DOHH2 (cell line): ENCODE measurements around the gene XRCC4.
"Not testable (repeated sequence)": the region's sequence is repeated elsewhere in the genome, so short reads cannot be mapped to it uniquely, and the experiment has no call there.

Experiments used
- H3F3A ChIP-seq: fragments of 200-600 bp; sonication (generic), shearing (Covaris generic); 2 replicates; pipeline ENCODE4 v1.6.0; 2016; ENCODE audit warnings: antibody characterized with exemption, mild to moderate bottlenecking; ENCODE audit not compliant: control insufficient read depth, insufficient read depth
- H3K27ac ChIP-seq: fragments of 200-600 bp; sonication (generic); 2 replicates; pipeline ENCODE4 v1.5.1; 2014; ENCODE audit warnings: low read depth, mild to moderate bottlenecking, low read length, moderate library complexity
- H3K27me3 ChIP-seq: fragments of 200-600 bp; sonication (generic); 2 replicates; pipeline ENCODE4 v1.6.1; 2014; ENCODE audit warnings: mild to moderate bottlenecking, low read length, mixed read lengths; ENCODE audit not compliant: control insufficient read depth
- H3K36me3 ChIP-seq: fragments of 200-600 bp; sonication (generic); 2 replicates; pipeline ENCODE4 v1.6.1; 2014; ENCODE audit warnings: mild to moderate bottlenecking, low read length, moderate library complexity, mixed read lengths; ENCODE audit not compliant: control insufficient read depth
- H3K4me1 ChIP-seq: fragments of 200-600 bp; sonication (generic); 2 replicates; pipeline ENCODE4 v1.6.1; 2014; ENCODE audit warnings: mild to moderate bottlenecking, low read length, mixed read lengths; ENCODE audit not compliant: control insufficient read depth
- H3K4me2 ChIP-seq: fragments of 200-600 bp; sonication (generic); 2 replicates; pipeline ENCODE4 v1.6.0; 2014; ENCODE audit warnings: mild to moderate bottlenecking, low read length, moderate library complexity
- H3K4me3 ChIP-seq: fragments of 200-600 bp; sonication (generic); 2 replicates; pipeline ENCODE4 v1.5.1; 2014; ENCODE audit warnings: mild to moderate bottlenecking, low read length, mixed read lengths
- H3K79me2 ChIP-seq: fragments of 200-600 bp; sonication (generic); 2 replicates; pipeline ENCODE4 v1.6.1; 2014; ENCODE audit warnings: mild to moderate bottlenecking, low read length, mixed read lengths; ENCODE audit not compliant: control insufficient read depth
- H3K9me2 ChIP-seq: fragments of 200-600 bp; sonication (generic); replicated peaks from 2 replicates; pipeline ENCODE4 v1.6.1; 2014; ENCODE audit warnings: mild to moderate bottlenecking, low read length, mixed read lengths; ENCODE audit not compliant: control insufficient read depth
- H3K9me3 ChIP-seq: fragments of 200-600 bp; sonication (generic); 2 replicates; pipeline ENCODE4 v1.6.1; 2014; ENCODE audit warnings: antibody characterized with exemption, low read length, mixed read lengths; ENCODE audit not compliant: control insufficient read depth, insufficient read depth
- H4K20me1 ChIP-seq: fragments of 200-600 bp; sonication (generic); 2 replicates; pipeline ENCODE4 v1.6.0; 2014; ENCODE audit warnings: low read depth, mild to moderate bottlenecking, antibody characterized with exemption, low read length, moderate library complexity; ENCODE audit not compliant: control insufficient read depth, insufficient read depth
- EZH2phosphoT487 ChIP-seq: fragments of 200-600 bp; sonication (generic); IDR thresholded peaks from 2 replicates; pipeline ENCODE4 v1.6.1; 2017; ENCODE audit warnings: borderline replicate concordance, mild to moderate bottlenecking, antibody characterized with exemption, low read length, moderate library complexity, mixed read lengths
- TF ChIP-seq, protein P1 (sequence below): fragments of 200-600 bp; sonication (generic); IDR thresholded peaks from one replicate; pipeline ENCODE4 v1.5.1; 2014; ENCODE audit warnings: antibody characterized with exemption, mild to moderate bottlenecking, low read depth, low read length; ENCODE audit not compliant: poor library complexity, severe bottlenecking

The XRCC4 gene

DNA sequence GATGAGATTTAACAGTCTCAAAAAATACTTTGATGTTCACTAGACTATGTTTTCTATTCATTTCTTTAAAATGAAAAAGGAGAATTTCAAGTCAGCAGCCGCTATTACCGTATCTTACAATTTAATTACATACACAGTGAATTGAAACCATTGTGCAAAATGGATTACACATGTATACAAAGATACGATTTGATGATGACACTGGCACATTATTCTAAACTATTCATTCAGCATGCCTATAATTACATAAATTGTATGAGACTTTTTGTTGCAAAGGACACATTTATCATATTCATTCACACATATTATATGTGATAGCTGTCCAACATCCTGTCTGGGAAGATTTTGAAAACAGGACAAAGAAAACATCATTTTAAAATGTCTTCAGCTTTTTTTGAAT is 275.9 kb downstream of the XRCC4 start:
- H3K27me3 ChIP-seq: no peaks in the 10 kb centered on the region
- no peaks in the 10 kb centered on the region for H3F3A ChIP-seq
- H3K4me1 ChIP-seq: no peaks in the 10 kb centered on the region
- H3K4me2 ChIP-seq: no peak overlapping the region
- H3K9me3 ChIP-seq: peaks cover 3% of the 10 kb centered on the region; the same call in 1 of the 2 replicates
- H3K79me2 ChIP-seq: no peaks in the 10 kb centered on the region
- TF ChIP-seq, protein P1, sequence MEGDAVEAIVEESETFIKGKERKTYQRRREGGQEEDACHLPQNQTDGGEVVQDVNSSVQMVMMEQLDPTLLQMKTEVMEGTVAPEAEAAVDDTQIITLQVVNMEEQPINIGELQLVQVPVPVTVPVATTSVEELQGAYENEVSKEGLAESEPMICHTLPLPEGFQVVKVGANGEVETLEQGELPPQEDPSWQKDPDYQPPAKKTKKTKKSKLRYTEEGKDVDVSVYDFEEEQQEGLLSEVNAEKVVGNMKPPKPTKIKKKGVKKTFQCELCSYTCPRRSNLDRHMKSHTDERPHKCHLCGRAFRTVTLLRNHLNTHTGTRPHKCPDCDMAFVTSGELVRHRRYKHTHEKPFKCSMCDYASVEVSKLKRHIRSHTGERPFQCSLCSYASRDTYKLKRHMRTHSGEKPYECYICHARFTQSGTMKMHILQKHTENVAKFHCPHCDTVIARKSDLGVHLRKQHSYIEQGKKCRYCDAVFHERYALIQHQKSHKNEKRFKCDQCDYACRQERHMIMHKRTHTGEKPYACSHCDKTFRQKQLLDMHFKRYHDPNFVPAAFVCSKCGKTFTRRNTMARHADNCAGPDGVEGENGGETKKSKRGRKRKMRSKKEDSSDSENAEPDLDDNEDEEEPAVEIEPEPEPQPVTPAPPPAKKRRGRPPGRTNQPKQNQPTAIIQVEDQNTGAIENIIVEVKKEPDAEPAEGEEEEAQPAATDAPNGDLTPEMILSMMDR: no peak
- no peak for TF ChIP-seq EZH2phosphoT487
- no peak overlapping the region for H3K4me3 ChIP-seq
- no peaks in the 10 kb centered on the region for H4K20me1 ChIP-seq
- no peaks in the 10 kb centered on the region for H3K9me2 ChIP-seq
- H3K27ac ChIP-seq: no peak overlapping the region
- no peaks in the 10 kb centered on the region for H3K36me3 ChIP-seq

DNA sequence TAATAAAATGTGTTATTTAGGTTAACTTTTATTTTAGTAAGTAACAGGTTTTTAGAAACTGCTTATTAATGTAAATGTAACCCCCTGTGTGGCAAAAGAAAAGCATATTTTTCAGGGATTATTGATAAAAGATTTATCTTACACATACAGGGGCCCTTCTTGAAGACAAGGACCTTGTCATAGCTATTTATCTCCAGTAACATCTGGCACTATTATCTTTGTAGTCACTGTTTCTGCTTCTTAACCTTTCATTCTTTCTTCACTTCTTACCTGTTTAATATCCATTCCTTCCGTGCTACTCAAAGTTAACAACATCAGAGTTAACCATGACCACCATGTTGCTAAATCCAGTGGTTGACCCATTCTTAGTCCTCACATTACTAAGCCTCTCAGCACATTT is 276.4 kb downstream of the XRCC4 start:
- H3K4me3 ChIP-seq: no peak overlapping the region
- no peaks in the 10 kb centered on the region for H3K9me2 ChIP-seq
- no peaks in the 10 kb centered on the region for H3K27me3 ChIP-seq
- no peaks in the 10 kb centered on the region for H3K4me1 ChIP-seq
- TF ChIP-seq, protein P1: no peak
- TF ChIP-seq EZH2phosphoT487: no peak
- H3K4me2 ChIP-seq: no peak overlapping the region
- no peaks in the 10 kb centered on the region for H3K36me3 ChIP-seq
- no peak overlapping the region for H3K27ac ChIP-seq
- no peaks in the 10 kb centered on the region for H4K20me1 ChIP-seq
- H3F3A ChIP-seq: no peaks in the 10 kb centered on the region
- H3K79me2 ChIP-seq: no peaks in the 10 kb centered on the region
- H3K9me3 ChIP-seq: no peaks in the 10 kb centered on the region; the same call in 1 of the 2 replicates

DNA sequence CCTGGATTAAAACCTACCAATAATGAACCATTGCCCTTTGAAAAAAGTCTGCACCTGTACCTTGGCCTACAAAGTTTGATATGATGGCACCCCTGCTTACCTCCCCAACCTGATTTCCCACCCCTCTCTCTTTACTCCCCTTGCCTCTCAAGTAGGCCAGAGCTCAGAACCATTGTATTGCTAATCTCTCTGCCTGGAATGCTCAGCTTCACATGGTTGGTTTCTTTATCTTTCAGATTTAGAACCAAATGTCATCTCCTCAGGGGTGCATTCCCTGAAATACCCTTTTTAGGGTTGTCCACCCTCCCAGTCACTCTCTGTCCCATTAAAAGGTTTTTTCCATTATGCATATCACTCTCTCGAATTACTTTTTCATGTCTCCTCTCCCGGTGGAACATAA is 277.6 kb downstream of the XRCC4 start:
- H3K27me3 ChIP-seq: no peaks in the 10 kb centered on the region
- TF ChIP-seq, protein P1: no peak
- TF ChIP-seq EZH2phosphoT487: no peak
- H3K4me2 ChIP-seq: no peak overlapping the region
- H3K79me2 ChIP-seq: no peaks in the 10 kb centered on the region
- H3K36me3 ChIP-seq: no peaks in the 10 kb centered on the region
- no peaks in the 10 kb centered on the region for H4K20me1 ChIP-seq
- no peak overlapping the region for H3K27ac ChIP-seq
- H3K9me2 ChIP-seq: no peaks in the 10 kb centered on the region
- no peaks in the 10 kb centered on the region for H3K9me3 ChIP-seq
- H3K4me3 ChIP-seq: no peak overlapping the region
- H3K4me1 ChIP-seq: no peaks in the 10 kb centered on the region
- no peaks in the 10 kb centered on the region for H3F3A ChIP-seq

DNA sequence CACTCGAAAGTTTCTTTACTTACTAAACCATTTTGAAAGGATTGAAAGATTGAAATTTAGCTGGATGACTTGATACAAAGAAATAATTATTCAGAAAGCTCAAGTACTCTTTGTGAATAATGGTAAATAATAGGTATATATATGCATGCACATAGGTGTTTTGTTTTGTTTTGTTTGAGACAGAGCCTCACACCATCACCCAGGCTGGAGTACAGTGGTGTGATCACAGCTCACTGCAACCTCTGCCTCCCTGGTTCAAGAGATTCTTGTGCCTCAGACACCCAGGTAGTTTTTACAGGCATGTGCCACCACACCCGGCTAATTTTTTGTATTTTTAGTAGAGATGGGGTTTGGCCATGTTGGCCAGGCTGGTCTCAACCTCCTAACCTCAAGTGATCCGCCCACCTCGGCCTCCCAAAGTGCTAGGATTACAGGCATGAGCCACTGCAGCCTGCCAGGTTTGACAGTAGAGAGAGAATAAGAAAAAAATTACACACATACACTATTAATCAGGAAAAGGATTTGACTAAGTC is 278.2 kb downstream of the XRCC4 start:
- not testable (repeated sequence) for H3F3A ChIP-seq, H3K79me2 ChIP-seq, H3K4me3 ChIP-seq, H3K4me1 ChIP-seq, H3K9me2 ChIP-seq, H3K36me3 ChIP-seq, H3K27me3 ChIP-seq, H3K4me2 ChIP-seq, H3K27ac ChIP-seq, H3K9me3 ChIP-seq, H4K20me1 ChIP-seq
